Stimulated activated naive CD8-positive, alpha-beta T cell treated with anti-CD3 and anti-CD28 coated beads, Interleukin-15, amount 100 ng/mL, for 72 hours (primary cell): Measurements from ENCODE around the gene METRN.
"Not testable (repeated sequence)": the region's sequence is repeated elsewhere in the genome, so short reads cannot be mapped to it uniquely, and the experiment has no call there.

Experiments used
- ATAC-seq: fragments of 150-1000 bp; cut with Tn5 transposase; 2 replicates; pipeline ENCODE4 v1.10.0; 2021; ENCODE audit warnings: mild to moderate bottlenecking, moderate library complexity
- DNase-seq, 2 donors: peaks; one replicate each; pipeline ENCODE4 v3.0.0; 2021 to 2022
- H3K27ac Mint-ChIP-seq, 2 donors: one replicate each; pipeline ENCODE4 v1.8.0; 2022; ENCODE audit warnings: mild to moderate bottlenecking in 2 of 2, mixed read lengths in 2 of 2, moderate library complexity in 2 of 2
- H3K27me3 Mint-ChIP-seq: one replicate; pipeline ENCODE4 v1.8.0; 2022; ENCODE audit warnings: mixed read lengths
- H3K4me1 Mint-ChIP-seq: one replicate; pipeline ENCODE4 v1.8.0; 2022; ENCODE audit warnings: mild to moderate bottlenecking, mixed read lengths
- H3K4me3 Mint-ChIP-seq, 2 donors: one replicate each; pipeline ENCODE4 v1.8.0; 2022; ENCODE audit warnings: mild to moderate bottlenecking in 2 of 2, mixed read lengths in 2 of 2, moderate library complexity in 1 of 2
- H3K9me3 Mint-ChIP-seq, 2 donors: one replicate each; pipeline ENCODE4 v1.8.0; 2022; ENCODE audit warnings: mixed read lengths in 2 of 2

Gene METRN

DNA sequence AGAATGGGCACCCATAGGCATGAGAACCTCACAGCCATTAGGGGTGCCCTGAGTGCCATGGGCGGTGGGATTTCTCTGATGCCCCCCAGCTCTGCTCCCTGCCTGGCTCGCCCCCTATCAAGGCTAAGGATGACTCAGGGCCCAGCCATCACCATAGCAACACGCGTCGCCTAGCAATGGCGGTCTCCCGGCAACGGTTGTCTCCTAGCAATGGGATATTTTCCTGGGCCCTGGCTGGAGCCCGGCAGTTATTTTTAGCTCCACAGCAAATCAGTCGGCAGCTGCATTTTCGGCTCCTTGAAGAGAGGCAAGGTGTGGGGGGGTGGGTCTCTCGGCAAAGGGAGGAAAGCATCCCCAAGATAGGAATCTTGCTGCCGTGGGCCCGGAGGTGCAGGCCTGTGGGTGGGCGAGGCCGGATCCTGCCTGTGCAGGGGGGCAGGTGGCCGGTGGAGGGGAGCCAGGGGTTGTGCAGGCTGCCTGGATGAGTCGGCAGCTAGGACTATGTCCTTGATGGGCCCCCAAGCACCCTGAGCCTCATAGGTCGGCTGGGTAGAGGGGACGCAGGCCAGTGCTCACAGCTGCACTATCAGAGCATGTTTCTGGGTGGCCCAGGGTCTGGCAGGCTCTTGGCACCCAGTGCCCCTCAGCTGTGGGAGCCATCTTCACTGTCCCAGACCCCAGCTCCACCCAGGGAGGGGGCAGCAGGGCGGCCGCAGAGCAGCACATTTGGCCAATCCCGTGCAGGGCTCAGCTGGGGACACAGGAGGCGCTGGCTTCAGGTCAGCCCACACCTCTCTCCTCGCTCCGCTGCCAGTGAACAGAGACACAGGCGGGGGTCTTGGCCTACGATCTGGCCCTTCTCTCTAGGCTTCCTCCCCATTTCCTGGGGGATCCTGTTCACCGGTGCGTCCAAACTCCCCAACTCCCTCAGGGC is 5.1 kb upstream of the METRN start:
- H3K4me3 Mint-ChIP-seq: no peak overlapping the region
- peaks cover 76% of the 10 kb centered on the region for H3K27me3 Mint-ChIP-seq
- DNase-seq: no peak
- H3K27ac Mint-ChIP-seq: no peak overlapping the region
- H3K9me3 Mint-ChIP-seq: no peaks in the 10 kb centered on the region
- H3K4me1 Mint-ChIP-seq: peaks cover 23% of the 10 kb centered on the region
- no peak for ATAC-seq

DNA sequence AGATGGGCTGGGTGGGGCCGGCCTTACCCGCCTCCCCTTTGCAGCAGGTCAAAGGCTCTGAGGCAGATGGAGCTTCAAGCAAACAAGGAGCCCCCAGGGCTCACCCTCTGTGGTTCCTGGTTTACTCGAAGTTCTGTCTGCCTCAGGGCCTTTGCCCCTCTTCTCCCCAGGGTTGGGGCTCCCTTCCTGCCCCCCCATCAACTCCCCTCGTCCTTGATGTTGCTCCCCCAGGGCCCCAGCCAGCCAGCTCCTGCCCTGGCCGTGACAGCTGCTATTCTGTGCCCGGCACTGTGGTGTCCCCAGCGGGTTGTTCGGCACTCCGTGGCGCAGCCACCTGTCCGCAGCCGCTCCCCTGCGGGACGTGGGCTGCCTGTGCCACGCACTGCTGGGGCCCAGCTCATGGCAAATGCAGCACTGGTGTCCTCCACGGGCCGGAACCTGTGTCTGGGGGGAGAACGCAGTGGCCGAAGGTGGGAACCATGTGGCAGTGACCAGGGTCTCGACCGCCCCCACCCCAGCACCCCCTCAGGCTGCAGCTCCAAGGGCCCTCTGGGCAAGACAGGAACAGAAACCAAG is 4.3 kb upstream of the METRN start:
- Mint-ChIP-seq H3K27me3 (peaks cover 76% of the 10 kb centered on the region), H3K4me1 (peaks cover 23% of the 10 kb centered on the region), H3K9me3 (no peaks in the 10 kb centered on the region), H3K27ac (no peak overlapping the region), H3K4me3 (no peak overlapping the region)
- no peak for ATAC-seq
- DNase-seq: no peak

DNA sequence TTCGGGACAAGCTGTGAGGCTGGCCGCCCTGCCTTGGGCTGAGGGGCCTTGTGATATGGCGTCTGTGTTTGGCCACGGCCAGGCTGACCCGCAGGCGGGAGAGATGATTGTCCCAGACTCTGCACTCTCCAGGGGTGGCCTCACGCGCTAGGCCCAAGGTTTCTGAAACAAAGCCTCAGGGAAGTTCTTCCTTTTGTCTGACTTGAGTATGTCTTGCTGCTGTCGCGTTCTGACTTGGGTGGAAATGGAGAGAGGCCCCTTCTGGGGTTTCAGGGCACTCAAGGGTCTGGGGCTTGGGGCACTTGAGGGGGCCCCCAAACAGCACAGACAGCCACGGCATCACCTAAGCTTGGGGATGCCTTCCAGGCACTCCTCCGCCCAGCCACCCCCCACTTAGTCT is 3.8 kb upstream of the METRN start:
- Mint-ChIP-seq H3K27ac (no peak overlapping the region), H3K4me3 (no peak overlapping the region), H3K4me1 (peaks cover 24% of the 10 kb centered on the region), H3K9me3 (no peaks in the 10 kb centered on the region), H3K27me3 (peaks cover 74% of the 10 kb centered on the region)
- ATAC-seq (no peak), DNase-seq (no peak)

- no peak overlapping the region for H3K27ac Mint-ChIP-seq
These were observed 3.2 kb upstream of the METRN start for GRCh38 chr16:711548-712320.

DNA sequence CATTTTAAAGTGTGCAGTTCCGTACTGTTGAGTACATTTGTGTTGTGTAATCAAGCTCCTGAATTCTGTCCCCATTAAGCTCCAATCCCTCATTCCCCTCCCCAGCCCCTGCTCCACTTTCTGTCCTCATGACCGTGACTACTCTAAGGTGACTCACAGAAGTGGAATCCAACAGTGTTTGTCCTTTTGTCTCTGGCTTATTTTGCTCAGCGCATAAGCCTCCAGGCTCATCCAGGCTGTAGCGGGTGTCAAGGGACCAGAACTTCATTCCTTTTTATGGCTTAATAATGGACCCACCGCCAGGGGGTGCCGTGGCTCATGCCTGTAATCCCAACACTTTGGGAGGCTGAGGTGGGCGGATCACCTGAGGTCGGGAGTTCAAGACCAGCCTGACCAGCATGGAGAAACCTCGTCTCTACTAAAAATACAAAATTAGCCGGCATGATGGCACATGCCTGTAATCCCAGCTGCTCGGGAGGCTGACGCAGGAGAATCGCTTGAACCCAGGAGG is 2.1 kb upstream of the METRN start:
- not testable (repeated sequence) for H3K27ac Mint-ChIP-seq, H3K9me3 Mint-ChIP-seq, ATAC-seq, H3K4me3 Mint-ChIP-seq
- Mint-ChIP-seq H3K4me1 (peaks cover 26% of the 10 kb centered on the region), H3K27me3 (peaks cover 57% of the 10 kb centered on the region)
- peak in 1 of 2 donors; percentile 72 for DNase-seq

More at GRCh38 chr16:711548-712320, 3.2 kb upstream of the METRN start:
- Mint-ChIP-seq H3K4me1 (peaks cover 25% of the 10 kb centered on the region), H3K4me3 (no peak overlapping the region), H3K9me3 (no peaks in the 10 kb centered on the region), H3K27me3 (peaks cover 67% of the 10 kb centered on the region)
- DNase-seq (peak; percentile 81 to 84), ATAC-seq (peak; percentile 64)

DNA sequence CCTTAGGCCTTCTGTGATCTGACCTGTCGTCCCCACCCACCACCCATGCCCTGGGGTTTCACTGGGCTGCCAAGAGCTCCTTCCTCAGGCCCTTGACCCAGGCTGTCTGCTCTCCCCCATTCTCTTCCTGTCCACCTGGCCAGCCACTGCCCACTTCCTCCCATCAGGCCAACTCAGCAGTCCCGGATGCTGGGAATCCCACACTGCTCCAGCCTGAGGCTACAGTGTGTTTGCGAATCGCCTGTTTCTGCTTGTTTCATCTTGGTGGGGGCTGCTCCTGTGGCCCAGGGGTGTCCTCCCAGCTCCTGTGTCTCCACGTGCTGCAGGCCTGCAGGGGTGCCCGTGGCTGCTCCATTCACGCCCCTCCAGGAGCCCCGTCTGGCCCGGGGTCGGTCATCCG is 839 bp upstream of the METRN start:
- Mint-ChIP-seq H3K27ac (no peak overlapping the region), H3K4me3 (peak overlapping the region in 1 of 2 donors; percentile 44), H3K4me1 (peaks cover 33% of the 10 kb centered on the region), H3K27me3 (peaks cover 44% of the 10 kb centered on the region), H3K9me3 (no peaks in the 10 kb centered on the region)
- no peak for ATAC-seq
- no peak for DNase-seq

GRCh38 chr16:715477-716199 is 720 bp downstream of the METRN start:
- H3K4me3 Mint-ChIP-seq: peak overlapping the region; percentile 76 to 86
- H3K27me3 Mint-ChIP-seq: peaks cover 28% of the 10 kb centered on the region
- no peaks in the 10 kb centered on the region for H3K9me3 Mint-ChIP-seq
- ATAC-seq: peak; percentile 37
- H3K27ac Mint-ChIP-seq: no peak overlapping the region
- H3K4me1 Mint-ChIP-seq: peaks cover 47% of the 10 kb centered on the region
- DNase-seq: peak in 1 of 2 donors; percentile 39

DNA sequence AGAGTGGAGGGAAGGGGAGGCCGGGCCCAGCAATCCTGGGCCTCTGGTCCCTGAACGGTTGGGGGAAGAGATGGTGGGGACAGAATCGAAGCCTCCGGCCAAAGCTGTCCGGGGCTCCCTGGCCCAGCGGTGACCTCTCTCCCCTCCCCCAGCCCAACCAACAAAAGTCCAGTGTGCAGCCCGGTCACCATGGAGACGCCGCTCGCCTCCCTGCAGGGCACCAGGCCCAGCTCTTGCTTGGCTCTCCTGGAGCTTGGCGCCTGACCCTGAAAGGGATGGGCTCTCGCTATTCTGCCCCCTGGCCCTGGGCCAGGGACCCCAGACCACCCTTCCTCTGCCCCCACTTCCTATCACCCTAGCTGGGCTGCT is 1.3 kb downstream of the METRN start:
- ATAC-seq: no peak
- DNase-seq: no peak
- H3K27me3 Mint-ChIP-seq: peaks cover 23% of the 10 kb centered on the region

GRCh38 chr16:716768-717325 is 1.9 kb downstream of the METRN start:
- peaks cover 49% of the 10 kb centered on the region for H3K4me1 Mint-ChIP-seq
- ATAC-seq (no peak), DNase-seq (no peak)
- no peak overlapping the region for H3K27ac Mint-ChIP-seq
- H3K4me3 Mint-ChIP-seq: peak overlapping the region; percentile 76 to 86
- H3K27me3 Mint-ChIP-seq: peaks cover 16% of the 10 kb centered on the region
- H3K9me3 Mint-ChIP-seq: no peaks in the 10 kb centered on the region

More for the DNA sequence above, 1.3 kb downstream of the METRN start:
- Mint-ChIP-seq H3K9me3 (no peaks in the 10 kb centered on the region), H3K4me1 (peaks cover 47% of the 10 kb centered on the region), H3K27ac (no peak overlapping the region), H3K4me3 (peak overlapping the region; percentile 76 to 86)

GRCh38 chr16:717450-718245 is 2.7 kb downstream of the METRN start:
- H3K4me1 Mint-ChIP-seq: peaks cover 55% of the 10 kb centered on the region

DNA sequence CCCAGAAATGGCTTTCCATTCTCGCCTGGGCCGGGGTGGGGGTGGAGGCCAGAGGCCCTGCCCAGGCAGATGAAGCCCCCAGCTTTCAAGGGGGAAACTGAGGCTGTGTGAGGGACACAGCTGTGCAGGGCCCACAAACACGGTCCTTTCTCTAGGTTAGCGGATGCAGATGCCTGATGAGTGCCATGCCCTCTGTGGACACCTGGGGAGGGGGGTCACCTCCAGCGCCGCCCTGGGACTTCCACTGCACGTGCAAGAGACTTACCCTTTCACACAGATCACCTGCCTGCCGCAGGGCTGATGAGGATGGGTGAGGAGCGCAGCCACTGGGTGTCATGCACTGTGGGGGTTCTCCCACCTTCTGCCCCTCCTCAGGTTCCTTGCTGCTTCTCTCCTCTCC is 3.5 kb downstream of the METRN start:
- Mint-ChIP-seq H3K9me3 (no peaks in the 10 kb centered on the region), H3K27me3 (peaks cover 8% of the 10 kb centered on the region), H3K4me1 (peaks cover 59% of the 10 kb centered on the region), H3K27ac (no peak overlapping the region), H3K4me3 (no peak overlapping the region)
- DNase-seq (no peak), ATAC-seq (no peak)

More at GRCh38 chr16:717450-718245, 2.7 kb downstream of the METRN start:
- Mint-ChIP-seq H3K9me3 (no peaks in the 10 kb centered on the region), H3K27me3 (peaks cover 13% of the 10 kb centered on the region), H3K27ac (no peak overlapping the region), H3K4me3 (no peak overlapping the region)
- no peak for DNase-seq
- no peak for ATAC-seq

- Mint-ChIP-seq H3K4me3 (peak overlapping the region; percentile 87 to 95), H3K9me3 (no peaks in the 10 kb centered on the region), H3K27ac (no peak overlapping the region), H3K4me1 (peaks cover 62% of the 10 kb centered on the region), H3K27me3 (peaks cover 5% of the 10 kb centered on the region)
- no peak for ATAC-seq
- no peak for DNase-seq
These were observed 4.0 kb downstream of the METRN start for GRCh38 chr16:718922-719321.

DNA sequence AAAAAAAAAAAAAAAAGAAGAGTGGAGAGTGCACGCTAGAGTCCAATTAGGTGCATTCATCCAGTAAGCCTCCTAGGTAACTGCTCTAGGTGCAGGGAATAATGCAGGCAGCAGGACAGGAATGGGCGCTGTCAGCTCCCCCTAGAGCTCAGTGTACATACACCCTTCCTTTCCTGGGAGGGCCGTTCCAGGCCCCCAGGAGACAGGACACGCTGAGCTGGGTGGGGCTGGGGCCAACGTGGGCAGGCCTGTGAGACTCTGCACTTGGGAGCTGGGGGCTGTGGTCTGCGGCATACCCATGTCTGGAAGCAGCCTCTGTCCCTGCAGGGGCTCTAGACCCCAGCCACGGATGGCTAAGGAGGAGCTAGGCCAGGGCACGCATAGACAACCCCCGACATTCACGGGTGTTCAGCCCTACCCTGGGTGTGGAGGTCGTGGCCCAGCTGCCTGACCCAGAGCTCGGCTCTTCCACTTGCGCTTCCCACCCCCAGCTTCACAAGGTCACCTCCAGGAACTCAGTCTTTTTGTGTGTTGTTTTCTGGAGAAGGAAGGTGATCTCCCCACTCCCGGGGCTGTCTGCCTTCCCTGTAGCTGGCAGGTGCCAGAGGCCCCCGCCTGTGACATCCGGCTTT is 5.0 kb downstream of the METRN start:
- ATAC-seq: no peak
- peaks cover 55% of the 10 kb centered on the region for H3K4me1 Mint-ChIP-seq
- no peak for DNase-seq
- H3K4me3 Mint-ChIP-seq: peak overlapping the region; percentile 87 to 95
- H3K27me3 Mint-ChIP-seq: no peaks in the 10 kb centered on the region
- H3K9me3 Mint-ChIP-seq: no peaks in the 10 kb centered on the region
- H3K27ac Mint-ChIP-seq: peak overlapping the region; percentile 82 to 93
